ENCODE measurements around the gene RNASE11.

- TF ChIP-seq POLR2A (IDR thresholded peaks at IDR 0.05; ENCODE audit: low read depth) (no peak), CTCF (IDR thresholded peaks at IDR 0.05) (no peak), POLR2AphosphoS5 (IDR thresholded peaks at IDR 0.05) (no peak)
Measured at GRCh38 chr14:20624495-20625070, 36.8 kb upstream of the RNASE11 start.
